ENCODE measurements around the gene NECTIN3. TPM values are rescaled to one million over a fixed set of nuclear protein-coding genes. Genes with fewer than 3 reads are reported as not detected.

The NECTIN3 gene
- polyA plus RNA-seq, 2 of the 4 experiments (the other 2 are of a cell fraction) = 29.8 to 38.4 TPM

DNA sequence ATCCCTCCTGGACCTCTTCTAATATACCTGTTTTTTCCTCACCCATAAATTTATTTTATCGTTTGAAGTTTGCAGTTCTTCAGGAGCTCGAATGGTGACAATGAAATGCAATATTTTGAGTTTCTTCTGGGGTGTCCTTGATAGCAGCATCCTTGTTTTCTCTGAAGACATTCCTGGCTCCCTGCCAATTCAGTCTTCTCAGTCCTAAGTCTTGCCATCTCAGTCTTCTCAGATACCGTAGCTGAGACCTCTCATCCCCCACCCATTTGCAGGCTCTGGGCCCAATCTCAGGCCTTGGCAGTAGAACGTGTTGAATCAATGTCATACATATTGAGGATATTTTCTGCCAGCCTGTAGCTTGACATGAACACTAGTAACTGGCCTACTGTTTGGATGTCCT, 140.9 kb downstream of the NECTIN3 start:
- Histone ChIP-seq H3K4me3 (no peak overlapping the region), H3K9me3 (no peaks in the 10 kb centered on the region), H3K4me1 (no peaks in the 10 kb centered on the region), H3K27ac (no peak overlapping the region), H3K4me2 (no peak overlapping the region)
- TF ChIP-seq TFCP2L1 (CRISPR knock-in tag; IDR thresholded peaks at IDR 0.05) = no peak
- TF ChIP-seq FOSB (CRISPR knock-in tag; IDR thresholded peaks at IDR 0.05) = no peak
- TF ChIP-seq, protein P1, sequence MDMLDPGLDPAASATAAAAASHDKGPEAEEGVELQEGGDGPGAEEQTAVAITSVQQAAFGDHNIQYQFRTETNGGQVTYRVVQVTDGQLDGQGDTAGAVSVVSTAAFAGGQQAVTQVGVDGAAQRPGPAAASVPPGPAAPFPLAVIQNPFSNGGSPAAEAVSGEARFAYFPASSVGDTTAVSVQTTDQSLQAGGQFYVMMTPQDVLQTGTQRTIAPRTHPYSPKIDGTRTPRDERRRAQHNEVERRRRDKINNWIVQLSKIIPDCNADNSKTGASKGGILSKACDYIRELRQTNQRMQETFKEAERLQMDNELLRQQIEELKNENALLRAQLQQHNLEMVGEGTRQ (IDR thresholded peaks at IDR 0.05) = no peak
- TF ChIP-seq MYC (IDR thresholded peaks at IDR 0.05; ENCODE audit: borderline replicate concordance, low read length) = no peak
- TF ChIP-seq RCOR1 (IDR thresholded peaks at IDR 0.05; ENCODE audit: low read depth, low read length) = no peak
- TF ChIP-seq ESRRA (IDR thresholded peaks at IDR 0.05; ENCODE audit: borderline replicate concordance, low read length) = no peak
- TF ChIP-seq EHMT2 (IDR thresholded peaks at IDR 0.05; ENCODE audit: low read depth) = no peak
- no peak for TF ChIP-seq EHF (CRISPR knock-in tag; IDR thresholded peaks at IDR 0.05)
- no peak for TF ChIP-seq GATA3 (IDR thresholded peaks at IDR 0.05; ENCODE audit: borderline replicate concordance)
- no peak for TF ChIP-seq ZSCAN20 (CRISPR knock-in tag; IDR thresholded peaks at IDR 0.05)
- TF ChIP-seq JUN (IDR thresholded peaks at IDR 0.05) = no peak
- CTCF ChIA-PET = interaction anchor here (1.7 kb wide), 1 partner anchor 12 kb away, joined by 4 read pairs; no protein-coding TSS in a partner anchor
- POLR2A ChIA-PET = no interaction called here
- DNase-seq (ENCODE audit: low read depth in 1 of 2, low spot score in 1 of 2) (no peak), FAIRE-seq (no peak), ATAC-seq (no peak)
- WGBS (ENCODE audit: missing lambda C conversion rate) = 83% methylated on average over 4 of the region's 4 CpGs

DNA sequence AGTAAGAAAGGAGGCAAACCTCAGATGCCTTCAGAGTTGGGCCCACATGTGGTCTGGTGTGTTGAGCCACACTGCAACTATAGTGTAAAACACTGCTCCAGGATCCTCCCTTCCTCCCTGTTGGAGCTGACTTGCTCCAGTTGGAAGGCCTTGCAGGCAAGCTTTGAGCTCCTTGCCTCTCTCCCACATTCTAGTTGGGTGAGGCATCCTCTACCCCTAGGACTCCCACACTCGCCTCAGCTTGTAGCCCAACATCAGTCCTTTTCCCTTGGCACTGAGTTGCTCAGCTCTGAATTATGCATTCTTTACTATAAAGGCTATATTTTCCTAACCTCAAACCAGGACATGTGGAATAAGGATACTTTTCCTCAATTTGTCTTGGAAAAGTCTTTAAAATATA, 143.9 kb downstream of the NECTIN3 start:
- CTCF ChIA-PET = interaction anchor here (1.3 kb wide), 1 partner anchor 17 kb away, joined by 3 read pairs; no protein-coding TSS in a partner anchor
- FAIRE-seq (no peak), DNase-seq (ENCODE audit: low read depth in 1 of 2, low spot score in 1 of 2) (no peak), ATAC-seq (no peak)
- POLR2A ChIA-PET = no interaction called here
- peaks cover 4% of the 10 kb centered on the region; the same call in 1 of the 3 replicates for H3K4me1 ChIP-seq
- no peak overlapping the region for H3K27ac ChIP-seq
- 76% methylated on average over 1 of the region's 1 CpG for WGBS (ENCODE audit: missing lambda C conversion rate)
- TF ChIP-seq, protein P2, sequence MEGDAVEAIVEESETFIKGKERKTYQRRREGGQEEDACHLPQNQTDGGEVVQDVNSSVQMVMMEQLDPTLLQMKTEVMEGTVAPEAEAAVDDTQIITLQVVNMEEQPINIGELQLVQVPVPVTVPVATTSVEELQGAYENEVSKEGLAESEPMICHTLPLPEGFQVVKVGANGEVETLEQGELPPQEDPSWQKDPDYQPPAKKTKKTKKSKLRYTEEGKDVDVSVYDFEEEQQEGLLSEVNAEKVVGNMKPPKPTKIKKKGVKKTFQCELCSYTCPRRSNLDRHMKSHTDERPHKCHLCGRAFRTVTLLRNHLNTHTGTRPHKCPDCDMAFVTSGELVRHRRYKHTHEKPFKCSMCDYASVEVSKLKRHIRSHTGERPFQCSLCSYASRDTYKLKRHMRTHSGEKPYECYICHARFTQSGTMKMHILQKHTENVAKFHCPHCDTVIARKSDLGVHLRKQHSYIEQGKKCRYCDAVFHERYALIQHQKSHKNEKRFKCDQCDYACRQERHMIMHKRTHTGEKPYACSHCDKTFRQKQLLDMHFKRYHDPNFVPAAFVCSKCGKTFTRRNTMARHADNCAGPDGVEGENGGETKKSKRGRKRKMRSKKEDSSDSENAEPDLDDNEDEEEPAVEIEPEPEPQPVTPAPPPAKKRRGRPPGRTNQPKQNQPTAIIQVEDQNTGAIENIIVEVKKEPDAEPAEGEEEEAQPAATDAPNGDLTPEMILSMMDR (IDR thresholded peaks at IDR 0.05) = no peak
- TF ChIP-seq, protein P3, sequence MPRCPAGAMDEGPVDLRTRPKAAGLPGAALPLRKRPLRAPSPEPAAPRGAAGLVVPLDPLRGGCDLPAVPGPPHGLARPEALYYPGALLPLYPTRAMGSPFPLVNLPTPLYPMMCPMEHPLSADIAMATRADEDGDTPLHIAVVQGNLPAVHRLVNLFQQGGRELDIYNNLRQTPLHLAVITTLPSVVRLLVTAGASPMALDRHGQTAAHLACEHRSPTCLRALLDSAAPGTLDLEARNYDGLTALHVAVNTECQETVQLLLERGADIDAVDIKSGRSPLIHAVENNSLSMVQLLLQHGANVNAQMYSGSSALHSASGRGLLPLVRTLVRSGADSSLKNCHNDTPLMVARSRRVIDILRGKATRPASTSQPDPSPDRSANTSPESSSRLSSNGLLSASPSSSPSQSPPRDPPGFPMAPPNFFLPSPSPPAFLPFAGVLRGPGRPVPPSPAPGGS (IDR thresholded peaks at IDR 0.05) = no peak
- TF ChIP-seq ZNF302 (CRISPR knock-in tag; IDR thresholded peaks at IDR 0.05) (no peak), ZSCAN20 (CRISPR knock-in tag; IDR thresholded peaks at IDR 0.05) (no peak), HDAC2 (IDR thresholded peaks at IDR 0.05) (no peak), FOSB (CRISPR knock-in tag; IDR thresholded peaks at IDR 0.05) (no peak), HOXB5 (CRISPR knock-in tag; IDR thresholded peaks at IDR 0.05) (no peak), CEBPB (IDR thresholded peaks at IDR 0.05) (no peak), NFE2L2 (conservative IDR thresholded peaks at IDR 0.05; ENCODE audit: low read length) (no peak), RNF2 (IDR thresholded peaks at IDR 0.05; ENCODE audit: borderline replicate concordance, low read depth) (no peak), CHD4 (IDR thresholded peaks at IDR 0.05; ENCODE audit: borderline replicate concordance) (no peak), CBX8 (IDR thresholded peaks at IDR 0.05) (no peak), ZC3H11A (IDR thresholded peaks at IDR 0.05) (no peak), POLR2AphosphoS2 (conservative IDR thresholded peaks at IDR 0.05; ENCODE audit: low read length) (no peak), EHF (CRISPR knock-in tag; IDR thresholded peaks at IDR 0.05) (no peak)
- TF ChIP-seq, protein P4, sequence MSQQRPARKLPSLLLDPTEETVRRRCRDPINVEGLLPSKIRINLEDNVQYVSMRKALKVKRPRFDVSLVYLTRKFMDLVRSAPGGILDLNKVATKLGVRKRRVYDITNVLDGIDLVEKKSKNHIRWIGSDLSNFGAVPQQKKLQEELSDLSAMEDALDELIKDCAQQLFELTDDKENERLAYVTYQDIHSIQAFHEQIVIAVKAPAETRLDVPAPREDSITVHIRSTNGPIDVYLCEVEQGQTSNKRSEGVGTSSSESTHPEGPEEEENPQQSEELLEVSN (IDR thresholded peaks at IDR 0.05; ENCODE audit: borderline replicate concordance, low read depth) = no peak
- TF ChIP-seq, protein P5, sequence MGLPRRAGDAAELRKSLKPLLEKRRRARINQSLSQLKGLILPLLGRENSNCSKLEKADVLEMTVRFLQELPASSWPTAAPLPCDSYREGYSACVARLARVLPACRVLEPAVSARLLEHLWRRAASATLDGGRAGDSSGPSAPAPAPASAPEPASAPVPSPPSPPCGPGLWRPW (IDR thresholded peaks at IDR 0.05) = no peak
- TF ChIP-seq, protein P6, sequence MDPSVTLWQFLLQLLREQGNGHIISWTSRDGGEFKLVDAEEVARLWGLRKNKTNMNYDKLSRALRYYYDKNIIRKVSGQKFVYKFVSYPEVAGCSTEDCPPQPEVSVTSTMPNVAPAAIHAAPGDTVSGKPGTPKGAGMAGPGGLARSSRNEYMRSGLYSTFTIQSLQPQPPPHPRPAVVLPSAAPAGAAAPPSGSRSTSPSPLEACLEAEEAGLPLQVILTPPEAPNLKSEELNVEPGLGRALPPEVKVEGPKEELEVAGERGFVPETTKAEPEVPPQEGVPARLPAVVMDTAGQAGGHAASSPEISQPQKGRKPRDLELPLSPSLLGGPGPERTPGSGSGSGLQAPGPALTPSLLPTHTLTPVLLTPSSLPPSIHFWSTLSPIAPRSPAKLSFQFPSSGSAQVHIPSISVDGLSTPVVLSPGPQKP (IDR thresholded peaks at IDR 0.05; ENCODE audit: low read depth, low read length) = no peak
- no peak overlapping the region for H3K4me3 ChIP-seq
- H3K9me3 ChIP-seq = no peaks in the 10 kb centered on the region
- no peak overlapping the region for H3K4me2 ChIP-seq
